GM18951 (cell line): ENCODE data around the gene TYR.
"Not testable (repeated sequence)": the region's sequence is repeated elsewhere in the genome, so short reads cannot be mapped to it uniquely, and the experiment has no call there.

ENCODE experiments used
- POLR2A ChIP-seq: IDR thresholded peaks from 4 replicates; pipeline ENCODE4 v1.6.1; 2011; ENCODE audit warnings: mild to moderate bottlenecking; ENCODE audit not compliant: insufficient read length, insufficient read depth; ENCODE audit errors: extremely low read depth
- in situ Hi-C: fragments of 300-500 bp; cut with MboI; formaldehyde crosslinking; loops from one replicate; pipeline ENCODE4 v1.12.0; 2022; ENCODE audit warnings: low sequenced_read_pairs, mixed read lengths, inconsistent platforms; ENCODE audit not compliant: unreplicated experiment

The TYR gene

DNA sequence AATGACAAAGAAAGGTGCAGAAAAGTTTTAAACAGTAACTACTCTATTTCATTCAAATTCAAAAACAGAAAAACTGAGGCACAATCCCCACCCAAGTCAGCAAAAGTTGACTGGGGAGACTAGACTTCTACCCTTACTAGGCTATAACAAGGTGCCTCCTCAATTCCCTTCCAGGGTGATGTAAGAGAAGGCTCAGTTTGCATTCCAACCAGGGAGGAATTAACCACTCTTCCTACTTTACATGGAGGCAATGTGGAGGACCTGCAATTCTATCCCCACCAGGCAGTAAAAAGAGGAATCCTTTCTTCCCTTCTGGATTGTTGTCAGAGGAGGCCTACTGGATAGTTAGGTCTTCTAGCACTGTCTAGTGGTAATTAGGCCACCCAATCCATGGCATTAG, 26.1 kb downstream of the TYR start:
- in situ Hi-C loops, result no loop called here
- TF ChIP-seq POLR2A, result no peak

GRCh38 chr11:89205378-89205777, 27.7 kb downstream of the TYR start:
- in situ Hi-C loops, result no loop called here
- TF ChIP-seq POLR2A, result no peak

GRCh38 chr11:89220684-89221339, 43.1 kb downstream of the TYR start:
- in situ Hi-C loops, result no loop called here
- TF ChIP-seq POLR2A, result no peak

DNA sequence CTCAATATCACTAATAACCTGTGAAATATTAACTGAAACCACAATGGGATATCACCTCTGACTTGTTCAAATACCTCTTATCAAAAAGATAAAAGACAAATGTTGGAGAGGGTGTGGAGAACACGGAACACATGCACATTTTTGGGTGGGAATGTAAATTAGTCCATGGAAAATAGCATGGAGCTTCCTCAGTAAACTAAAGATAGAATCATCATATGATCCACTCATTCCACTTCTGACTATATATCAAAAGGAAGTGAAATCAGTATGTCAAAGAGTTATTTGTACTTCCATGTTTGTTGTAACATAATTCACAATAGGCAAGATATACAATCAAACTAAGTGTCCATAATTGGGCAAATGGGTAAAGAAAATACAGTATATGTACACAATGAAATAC, 57.4 kb downstream of the TYR start:
- in situ Hi-C loops, result no loop called here
- no peak for TF ChIP-seq POLR2A

DNA sequence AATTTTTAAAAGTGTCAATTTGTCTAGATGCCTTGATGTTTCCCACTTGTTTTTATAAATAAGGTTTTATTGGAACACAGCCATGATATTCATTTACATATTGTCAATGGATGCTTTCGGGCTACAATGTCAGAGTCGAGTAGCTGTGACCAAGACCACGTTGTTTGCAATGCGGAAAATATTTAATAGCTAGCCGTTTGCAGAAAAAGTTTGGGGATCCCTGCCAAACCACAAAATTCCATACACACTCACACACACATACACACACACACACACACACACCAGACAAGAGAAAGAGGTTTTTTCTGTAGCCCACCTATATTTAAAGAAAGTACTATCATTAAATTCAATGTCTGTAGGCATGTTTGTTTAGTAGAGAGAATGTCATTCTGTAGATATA, 58.3 kb downstream of the TYR start:
- no peak for TF ChIP-seq POLR2A
- in situ Hi-C loops, result no loop called here

DNA sequence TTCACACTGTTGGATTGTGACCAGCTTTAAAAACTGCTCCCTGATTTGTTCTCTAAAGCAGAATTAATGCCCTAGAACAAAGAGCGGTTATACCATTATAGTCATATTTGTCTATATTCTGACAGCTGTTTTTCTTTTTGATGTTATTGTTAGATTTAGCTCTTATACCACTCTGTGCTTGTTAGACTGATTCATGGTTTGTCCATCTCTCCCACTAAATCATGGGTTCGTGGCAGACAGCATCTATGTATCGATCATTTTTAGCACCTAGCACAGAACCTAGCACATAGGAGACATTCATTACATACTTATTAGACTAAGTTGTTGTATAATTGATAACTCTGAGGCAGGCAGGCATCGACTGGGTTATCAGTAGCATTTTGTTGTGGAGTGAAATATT, 69.3 kb downstream of the TYR start:
- in situ Hi-C loops, result not testable (repeated sequence)

DNA sequence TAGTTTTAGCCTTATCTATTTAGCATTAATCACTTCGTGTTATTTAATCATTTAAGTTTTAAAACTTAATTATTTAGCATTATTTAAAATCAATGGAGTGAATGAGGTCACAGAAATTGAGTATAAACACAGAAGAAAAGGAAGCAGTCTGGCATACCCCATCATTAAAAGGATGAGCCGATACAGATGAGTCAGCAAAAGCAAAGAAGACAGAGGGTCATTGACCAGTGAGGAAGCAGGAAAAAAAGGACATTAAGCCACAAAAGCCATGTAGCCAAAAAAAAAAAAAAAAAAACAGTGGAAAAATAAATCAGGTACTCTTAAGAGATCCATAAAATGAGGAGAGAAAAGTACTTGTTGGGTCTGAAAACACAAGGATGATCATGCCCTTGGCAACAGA, 71.5 kb downstream of the TYR start:
- in situ Hi-C loops, result no loop called here
- no peak for TF ChIP-seq POLR2A

- in situ Hi-C loops, result not testable (repeated sequence)
These were observed 83.8 kb downstream of the TYR start for GRCh38 chr11:89261483-89261882.

GRCh38 chr11:89267660-89268302, 90.1 kb downstream of the TYR start:
- in situ Hi-C loops, result no loop called here
- TF ChIP-seq POLR2A, result no peak

DNA sequence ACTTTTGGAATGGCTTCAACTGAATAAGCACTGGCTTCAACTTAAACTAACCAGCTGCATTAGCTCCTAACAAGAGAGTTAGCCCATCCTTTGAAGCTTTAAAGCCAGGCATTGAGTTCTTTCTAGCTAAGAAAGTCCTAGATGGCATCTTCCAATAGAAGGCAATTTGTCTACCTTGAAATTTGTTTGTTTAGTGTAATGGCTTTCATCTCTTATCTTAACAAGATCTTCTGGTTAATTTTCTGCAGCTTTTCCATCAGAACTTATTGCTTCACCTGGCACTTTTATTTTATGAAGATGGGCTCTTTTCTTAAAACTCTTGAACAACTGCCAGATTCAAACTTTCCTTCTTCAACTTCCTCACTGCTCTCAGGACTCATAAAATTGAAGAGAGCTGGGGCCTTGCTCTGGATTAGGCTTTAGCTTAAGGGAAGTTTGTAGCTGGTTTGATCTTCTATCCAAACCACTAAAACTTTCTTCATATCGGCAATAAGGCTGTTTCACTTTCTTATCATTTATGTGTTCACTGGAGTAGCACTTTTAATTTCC, 94.9 kb downstream of the TYR start:
- in situ Hi-C loops, result not testable (repeated sequence)

- in situ Hi-C loops, result not testable (repeated sequence)
These were observed 95.5 kb downstream of the TYR start for GRCh38 chr11:89273220-89273619.

DNA sequence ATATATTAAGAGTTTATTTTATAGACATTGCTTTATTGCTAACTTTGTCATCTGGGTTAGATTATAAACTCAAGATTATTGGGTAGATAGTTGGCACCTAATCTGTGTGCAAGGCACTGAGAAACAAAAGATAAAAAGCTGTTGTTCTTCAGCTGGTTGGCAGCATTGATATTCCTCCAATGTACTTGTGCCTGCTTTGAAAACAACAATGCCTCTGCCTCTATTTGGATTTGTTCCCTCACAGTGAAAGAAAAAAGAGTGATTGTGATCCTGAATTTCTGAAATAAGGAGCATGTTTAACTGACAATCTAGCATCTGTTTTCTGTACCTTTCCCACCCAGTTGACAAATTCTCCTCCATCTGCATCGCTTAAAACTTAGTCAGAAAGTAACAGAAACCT, 98.3 kb downstream of the TYR start:
- TF ChIP-seq POLR2A, result no peak
- in situ Hi-C loops, result no loop called here

DNA sequence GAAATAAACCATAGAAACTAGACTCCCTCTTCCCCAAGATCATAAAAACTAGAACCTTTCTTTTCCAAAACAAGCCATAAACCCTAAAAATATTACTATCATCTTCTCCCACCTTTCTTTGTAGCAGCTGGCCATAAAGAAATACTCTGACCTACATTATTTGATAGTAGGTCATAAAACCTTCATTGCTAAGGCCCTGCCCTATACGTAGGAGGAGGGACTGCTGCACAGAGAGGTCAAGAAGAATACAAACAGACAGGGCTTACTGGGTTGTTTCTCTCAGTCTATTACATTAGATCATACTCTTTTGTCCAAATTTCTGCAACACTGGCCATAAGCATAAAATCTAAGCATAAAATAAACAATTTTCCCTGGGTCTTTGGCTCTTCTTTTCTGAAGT, 101.5 kb downstream of the TYR start:
- in situ Hi-C loops, result no loop called here
- no peak for TF ChIP-seq POLR2A

DNA sequence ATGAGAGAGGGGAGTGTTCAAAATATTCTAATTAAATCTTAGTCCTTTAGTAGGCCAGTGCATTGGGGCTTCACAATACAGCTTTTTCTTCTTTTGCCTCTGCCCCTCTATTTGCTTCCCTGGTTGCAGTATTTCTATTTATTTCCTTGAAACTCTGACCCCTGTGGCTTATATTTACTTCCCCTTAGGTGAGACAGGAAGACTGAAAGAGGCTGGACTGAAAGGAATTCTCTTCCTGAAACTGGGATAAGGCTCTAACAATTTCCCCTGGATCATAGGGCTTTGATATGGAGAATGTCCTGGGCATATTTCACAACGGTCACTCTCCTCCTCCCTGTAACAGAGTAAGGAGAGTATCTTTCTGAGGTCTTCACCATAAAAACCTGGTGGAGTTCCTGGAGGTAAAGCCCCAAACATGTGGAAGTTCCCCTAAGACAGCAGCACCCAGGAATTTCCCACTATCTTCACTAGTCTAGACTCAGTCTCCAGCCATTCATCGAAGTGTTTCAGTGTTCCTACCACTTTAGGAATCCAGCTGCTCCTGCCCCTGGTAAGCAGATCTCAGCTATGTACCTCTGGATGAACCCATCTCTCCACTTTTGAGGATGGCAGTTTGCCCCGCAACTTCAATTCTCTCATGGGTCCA, 103.5 kb downstream of the TYR start:
- in situ Hi-C loops, result not testable (repeated sequence)

GRCh38 chr11:89286601-89287000, 108.9 kb downstream of the TYR start:
- in situ Hi-C loops, result not testable (repeated sequence)

GRCh38 chr11:89288004-89288403, 110.3 kb downstream of the TYR start:
- in situ Hi-C loops, result not testable (repeated sequence)
